Lung (tissue), 12 donors: Measurements from ENCODE around the gene MUC6. TPM values are rescaled to one million over a fixed set of nuclear protein-coding genes. Genes with fewer than 3 reads are reported as not detected.

ENCODE experiments used
- ATAC-seq: fragments of 200-7000 bp; cut with Tn5 transposase; one replicate; pipeline ENCODE4 v1.9.1; 2020; ENCODE audit warnings: moderate number of reproducible peaks; ENCODE audit not compliant: insufficient read depth, low FRiP score
- DNase-seq, 3 donors: peaks; one replicate each; pipeline ENCODE4 v3.0.0-alpha.2; 2013 to 2017
- H3K27ac ChIP-seq, 2 donors: one replicate each; pipeline ENCODE4 v1.5.1; 2013; ENCODE audit warnings: mild to moderate bottlenecking in 2 of 2, moderate library complexity in 2 of 2, control low read depth in 1 of 2, inconsistent platforms in 1 of 2, low read depth in 1 of 2, low read length in 1 of 2
- H3K27me3 ChIP-seq, 3 donors: one replicate each; pipeline ENCODE4 v1.5.1; 2013; ENCODE audit warnings: low read length in 2 of 3; ENCODE audit not compliant: control insufficient read depth in 3 of 3, insufficient read depth in 3 of 3
- H3K36me3 ChIP-seq, 4 donors: one replicate each; pipeline ENCODE4 v1.5.1; 2013; ENCODE audit warnings: low read length in 4 of 4, mild to moderate bottlenecking in 1 of 4, moderate library complexity in 1 of 4; ENCODE audit not compliant: control insufficient read depth in 4 of 4, insufficient read depth in 4 of 4
- H3K4me1 ChIP-seq, 5 donors: one replicate each; pipeline ENCODE4 v1.5.1; 2013; ENCODE audit warnings: low read length in 5 of 5, mild to moderate bottlenecking in 2 of 5, moderate library complexity in 1 of 5; ENCODE audit not compliant: control insufficient read depth in 5 of 5, insufficient read depth in 5 of 5
- H3K4me3 ChIP-seq: one replicate; pipeline ENCODE4 v1.5.1; 2013; ENCODE audit warnings: mild to moderate bottlenecking, control low read depth, moderate library complexity
- H3K9ac ChIP-seq, 2 donors: one replicate each; pipeline ENCODE4 v1.5.1; 2013; ENCODE audit warnings: low read length in 2 of 2, control low read depth in 1 of 2; ENCODE audit not compliant: insufficient read depth in 1 of 2
- H3K9me3 ChIP-seq, 4 donors: one replicate each; pipeline ENCODE4 v1.5.1; 2013; ENCODE audit warnings: low read length in 3 of 4, mild to moderate bottlenecking in 1 of 4, moderate library complexity in 1 of 4; ENCODE audit not compliant: control insufficient read depth in 4 of 4, insufficient read depth in 3 of 4
- CTCF ChIP-seq: IDR thresholded peaks from 2 replicates; pipeline ENCODE4 v1.5.1; 2012; ENCODE audit warnings: mild to moderate bottlenecking; ENCODE audit errors: control extremely low read depth, extremely low read depth
- WGBS, 2 donors: extraction: QIAGEN DNeasy Blood & Tissue Kit; methylation state at CpG; one replicate each; pipeline ENCODE4 v1.1.7; 2013; 5-methylcytosine and 5-hydroxymethylcytosine counted together
- polyA plus RNA-seq, 2 donors: library from polyadenylated mRNA; stranded (reverse); fragments of 200-250 nt; gene quantifications; one replicate each; pipeline ENCODE4 v1.2.1, GENCODE V29; 2013
- total RNA-seq, 2 donors: library from RNA; depleted of rRNA in 1 of 2; stranded (reverse); fragments of >200 nt in 1 of 2; gene quantifications; one replicate each; pipeline ENCODE4 v1.2.1, GENCODE V29; 2014 to 2021
- donor health status: control.
- donor health status: control.
- donor health status: Bipolar disorder and iron deficiency.
- donor health status: healthy.
- donor health status: DM: yes; HTN: yes; CAD: no.

Gene MUC6
- total and polyA plus RNA-seq, 4 donors = 0.01 to 0.92 (median 0.06) TPM; not detected in 1

GRCh38 chr11:972523-973211 is 63.9 kb downstream of the MUC6 start:
- TF ChIP-seq CTCF = no peak
- H3K27me3 ChIP-seq = no peaks in the 10 kb centered on the region
- DNase-seq = no peak

GRCh38 chr11:971731-972365 is 64.7 kb downstream of the MUC6 start:
- DNase-seq (no peak), ATAC-seq (no peak)
- Histone ChIP-seq H3K4me3 (no peak overlapping the region), H3K4me1 (no peaks in the 10 kb centered on the region), H3K27me3 (no peaks in the 10 kb centered on the region), H3K9ac (no peak overlapping the region), H3K36me3 (peaks cover 3 to 49% (median 11%) of the 10 kb centered on the region in 4 donors), H3K9me3 (no peaks in the 10 kb centered on the region), H3K27ac (no peak overlapping the region)
- 91 to 95% methylated on average over 31 of the region's 31 CpGs for WGBS, 2 donors
- TF ChIP-seq CTCF = no peak

More at GRCh38 chr11:972523-973211, 63.9 kb downstream of the MUC6 start:
- H3K27ac ChIP-seq = no peak overlapping the region
- H3K9ac ChIP-seq = no peak overlapping the region
- no peak overlapping the region for H3K4me3 ChIP-seq
- no peaks in the 10 kb centered on the region for H3K4me1 ChIP-seq
- WGBS, 2 donors = 97% methylated on average over 26 of the region's 26 CpGs
- H3K36me3 ChIP-seq = peaks cover 5 to 57% (median 14%) of the 10 kb centered on the region in 4 donors
- no peak for ATAC-seq
- no peaks in the 10 kb centered on the region for H3K9me3 ChIP-seq

GRCh38 chr11:971092-971690 is 65.3 kb downstream of the MUC6 start:
- ATAC-seq (no peak), DNase-seq (no peak)
- H3K27ac ChIP-seq = no peak overlapping the region
- no peak overlapping the region for H3K9ac ChIP-seq
- no peak for TF ChIP-seq CTCF
- H3K4me3 ChIP-seq = no peak overlapping the region
- H3K4me1 ChIP-seq = no peaks in the 10 kb centered on the region
- WGBS, 2 donors = 75 to 85% methylated on average over 12 of the region's 12 CpGs
- no peaks in the 10 kb centered on the region for H3K9me3 ChIP-seq
- H3K27me3 ChIP-seq = no peaks in the 10 kb centered on the region
- peaks cover 3 to 43% (median 11%) of the 10 kb centered on the region in 4 donors for H3K36me3 ChIP-seq
